GM18870 (cell line): Measurements from ENCODE around the gene DNM2.

Experiments used
- ATAC-seq: cut with Tn5 transposase; IDR thresholded peaks from one replicate; pipeline ENCODE4 v1.9.1; 2021; ENCODE audit warnings: moderate library complexity; ENCODE audit not compliant: unreplicated experiment

Gene DNM2

DNA sequence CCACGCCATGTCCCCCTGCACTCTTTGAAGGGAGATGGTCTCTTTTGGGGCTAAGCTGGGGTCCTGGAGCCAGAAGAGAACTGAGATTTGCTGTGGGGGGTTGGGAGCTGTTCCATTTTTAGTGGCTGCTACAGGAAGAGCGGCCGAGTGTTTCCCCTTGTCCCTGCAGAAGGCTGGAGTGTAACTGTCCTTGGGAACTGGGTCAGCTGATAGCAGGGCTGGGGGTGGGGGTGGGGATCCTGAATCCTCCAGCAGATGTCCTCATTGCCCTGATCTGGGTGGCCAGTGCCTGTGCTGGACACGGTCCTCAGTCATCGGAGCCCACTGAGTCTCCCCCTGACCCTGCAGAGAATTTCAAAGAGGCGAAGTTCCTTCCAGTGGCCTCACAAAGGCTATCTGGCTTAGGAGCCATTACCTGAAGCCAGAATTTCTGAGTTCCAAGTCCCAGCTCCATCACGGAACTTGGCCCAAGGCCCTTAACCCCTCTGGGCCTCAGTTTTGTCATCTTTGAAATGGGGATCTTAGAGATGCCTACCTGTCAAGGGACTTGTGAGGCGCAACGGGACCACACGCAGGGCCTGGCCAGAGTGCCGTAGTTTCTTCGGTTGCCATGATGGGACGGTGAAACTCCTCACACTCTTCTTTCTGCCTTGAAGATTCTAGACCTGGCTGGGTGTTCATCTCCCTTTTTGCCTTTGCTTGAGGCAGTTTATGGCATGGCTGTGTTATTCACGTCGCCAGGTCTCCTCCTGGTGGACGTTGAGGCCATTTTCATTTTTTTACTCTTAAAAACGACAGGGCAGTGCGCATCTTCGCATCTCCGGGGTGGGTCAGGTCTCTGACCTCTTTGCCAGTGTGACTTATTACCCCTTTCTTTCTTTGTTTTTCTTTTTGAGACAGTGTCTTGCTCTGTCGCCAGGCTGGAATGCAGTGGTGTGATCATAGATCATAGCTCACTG is 51.9 kb downstream of the DNM2 start:
- no peak for ATAC-seq

DNA sequence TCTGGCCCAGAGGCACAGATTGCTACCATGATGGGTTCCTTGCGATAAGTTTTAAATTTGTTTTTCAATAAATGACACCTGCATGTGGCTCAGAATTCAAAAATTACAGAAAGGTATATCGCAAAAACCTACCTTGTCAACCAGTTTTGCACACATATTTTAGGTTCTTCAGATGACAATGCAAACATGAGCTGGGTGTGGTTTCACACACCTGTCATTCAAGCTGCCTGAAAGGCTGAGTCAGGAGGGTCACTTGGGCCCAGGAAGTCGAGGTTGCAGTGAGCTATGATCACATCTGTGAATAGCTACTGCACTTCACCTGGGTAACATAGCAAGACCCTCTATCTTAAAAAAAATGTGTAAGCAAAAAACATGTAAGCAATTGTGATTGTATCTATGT is 56.1 kb downstream of the DNM2 start:
- no peak for ATAC-seq

GRCh38 chr19:10774893-10775292 is 57.0 kb downstream of the DNM2 start:
- ATAC-seq, result no peak

DNA sequence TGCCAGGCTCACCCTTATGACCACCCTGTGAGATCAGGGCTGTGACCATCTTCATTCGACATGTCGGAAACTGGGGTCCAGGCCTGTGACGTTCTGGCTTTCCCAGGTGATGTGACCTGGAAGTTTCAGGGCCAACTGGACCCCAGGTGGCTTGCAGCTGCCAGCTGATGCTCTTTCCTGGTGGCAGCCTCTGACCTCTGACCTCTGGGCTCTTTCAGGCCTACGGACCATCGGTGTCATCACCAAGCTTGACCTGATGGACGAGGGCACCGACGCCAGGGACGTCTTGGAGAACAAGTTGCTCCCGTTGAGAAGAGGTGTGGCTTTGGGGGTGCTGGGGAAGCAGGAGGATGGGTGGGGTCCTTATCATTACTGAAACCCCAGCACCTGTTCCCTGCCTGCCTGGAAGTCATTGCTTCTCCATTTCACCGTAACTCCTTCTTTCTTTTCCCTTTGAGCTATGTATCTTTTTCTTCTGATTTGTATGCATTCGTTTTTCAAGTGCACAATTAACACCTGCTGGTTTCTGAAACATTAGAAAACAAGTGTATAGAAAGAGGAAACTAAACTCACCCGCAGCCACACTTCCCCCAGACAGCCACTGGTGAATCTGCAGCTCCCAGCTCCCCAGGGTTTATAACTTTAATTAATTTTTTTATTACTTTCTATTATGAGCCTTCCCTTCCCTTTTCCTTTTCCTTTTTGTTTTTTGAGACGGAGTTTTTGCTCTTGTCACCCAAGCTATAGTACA is 59.2 kb downstream of the DNM2 start:
- no peak for ATAC-seq

DNA sequence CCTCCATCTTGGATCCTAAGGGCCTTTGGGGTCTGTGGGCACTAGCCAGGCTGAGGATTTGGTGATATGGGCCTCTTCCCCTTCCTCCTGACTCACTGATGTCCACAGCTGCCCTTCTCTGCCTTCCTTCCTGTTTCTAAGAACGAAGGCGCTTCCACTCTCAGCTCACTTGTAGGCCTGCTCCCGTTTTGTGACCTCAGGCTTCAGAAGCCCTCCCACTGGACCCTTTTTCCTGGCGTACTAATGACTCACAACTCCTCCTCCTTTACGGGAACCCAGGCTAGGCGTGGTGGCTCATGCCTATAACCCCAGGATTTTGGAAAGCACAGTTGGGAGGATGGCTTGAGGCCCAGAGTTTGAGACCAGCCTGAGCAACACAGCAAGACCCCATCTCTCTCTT is 62.5 kb downstream of the DNM2 start:
- no peak for ATAC-seq

- no peak for ATAC-seq
Measured at GRCh38 chr19:10782795-10783194, 64.9 kb downstream of the DNM2 start.

DNA sequence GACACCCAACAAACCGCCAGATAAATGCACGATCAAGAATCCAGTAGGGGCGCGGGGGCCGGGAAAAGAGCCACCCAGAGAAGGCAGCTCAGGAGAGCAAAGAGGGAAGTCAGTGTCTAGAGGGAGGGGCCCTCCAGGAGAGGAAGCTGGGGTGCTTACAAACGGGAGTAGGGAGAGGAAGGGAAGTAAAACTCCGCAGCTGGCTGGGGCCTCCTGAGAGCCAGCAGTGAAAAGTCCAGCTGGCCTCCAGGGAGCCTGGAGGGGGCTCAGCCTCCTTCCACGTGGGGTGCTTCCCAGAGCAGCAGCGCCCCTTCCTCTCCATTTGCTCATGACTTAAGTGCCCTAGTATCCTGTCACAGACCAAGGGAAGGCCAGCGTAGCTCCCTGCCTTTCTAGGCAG is 66.4 kb downstream of the DNM2 start:
- no peak for ATAC-seq

DNA sequence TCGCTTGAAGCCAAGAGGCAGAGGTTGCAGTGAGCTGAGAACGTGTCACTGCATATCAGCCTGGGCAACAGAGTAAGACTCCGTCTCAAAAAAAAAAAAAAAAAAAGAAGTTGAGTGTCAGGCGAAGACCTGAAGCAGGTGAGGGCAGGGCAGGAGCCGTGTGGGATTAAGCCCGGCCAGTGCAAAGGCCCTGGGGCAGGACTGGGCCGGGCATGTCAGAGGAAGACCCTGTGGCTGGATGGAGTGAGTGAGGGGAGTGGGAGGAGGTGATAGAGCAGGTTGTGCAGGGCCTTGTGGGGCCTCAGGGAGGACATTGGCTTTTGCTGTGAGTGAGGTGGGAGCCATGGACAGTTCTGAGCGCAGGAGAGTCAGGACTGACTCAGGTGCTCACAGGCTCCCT is 70.3 kb downstream of the DNM2 start:
- no peak for ATAC-seq

DNA sequence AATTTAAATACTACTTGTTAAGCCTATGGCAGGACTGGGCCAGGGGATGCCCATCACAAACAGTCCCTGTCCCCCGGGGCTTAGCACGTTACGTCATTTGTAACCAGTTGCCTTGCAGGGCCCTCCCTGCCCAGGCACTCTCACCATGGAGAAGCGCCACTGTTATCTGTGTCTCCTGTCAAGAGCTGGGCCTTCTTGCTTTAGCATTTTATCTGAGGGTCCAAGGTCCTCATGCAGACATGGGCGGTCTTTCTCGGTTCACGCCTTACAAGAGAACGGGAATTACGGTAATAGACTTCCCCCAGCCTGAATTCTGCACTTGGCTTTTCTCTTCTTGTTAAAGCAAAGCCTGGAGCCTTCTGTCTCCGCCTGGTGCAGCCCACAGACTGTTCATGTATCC is 72.0 kb downstream of the DNM2 start:
- no peak for ATAC-seq

DNA sequence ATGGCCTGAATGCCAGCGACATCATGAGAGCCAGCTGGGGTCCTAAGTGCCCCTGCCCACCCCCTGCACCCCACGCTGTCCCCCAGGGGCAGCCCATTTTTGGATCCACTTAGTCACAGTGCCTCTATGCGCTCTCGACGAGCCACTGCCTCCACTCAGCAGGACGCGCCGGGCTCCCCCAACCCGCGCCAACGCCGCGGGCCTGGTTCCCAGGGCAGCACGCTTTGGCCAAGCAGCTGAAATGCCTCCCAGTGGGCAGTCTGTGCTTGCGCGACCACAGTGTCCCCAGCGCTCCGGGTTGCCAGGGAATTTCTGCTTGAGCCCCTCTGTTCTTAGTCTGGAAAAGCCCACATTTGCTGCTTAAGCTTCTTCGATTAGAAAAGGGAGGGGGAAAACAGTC is 78.8 kb downstream of the DNM2 start:
- no peak for ATAC-seq

- no peak for ATAC-seq
Measured at GRCh38 chr19:10797078-10797477, 79.2 kb downstream of the DNM2 start.

- ATAC-seq, result no peak
Measured at GRCh38 chr19:10797541-10798256, 79.8 kb downstream of the DNM2 start.

DNA sequence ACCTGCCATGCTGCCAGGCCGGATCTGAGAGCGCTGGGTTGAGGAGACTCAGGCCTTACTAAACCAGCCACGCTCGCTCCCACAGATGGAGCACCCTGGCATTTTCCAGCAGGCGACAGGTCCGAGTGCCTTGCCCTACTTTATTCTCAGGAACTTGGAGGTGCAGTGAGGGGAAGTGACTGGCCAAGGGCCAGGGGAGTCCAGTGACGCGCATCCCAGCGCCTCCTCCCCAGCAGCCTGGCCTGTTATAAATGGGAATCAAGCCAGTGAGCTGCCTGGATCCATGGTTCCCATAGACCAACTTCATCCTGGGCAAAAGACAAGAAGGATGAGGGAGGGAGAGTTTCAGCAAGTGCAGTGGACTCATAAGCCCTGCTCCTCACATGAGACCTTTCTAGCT is 82.6 kb downstream of the DNM2 start:
- ATAC-seq, result no peak

- no peak for ATAC-seq
Measured at GRCh38 chr19:10802479-10802878, 84.6 kb downstream of the DNM2 start.

DNA sequence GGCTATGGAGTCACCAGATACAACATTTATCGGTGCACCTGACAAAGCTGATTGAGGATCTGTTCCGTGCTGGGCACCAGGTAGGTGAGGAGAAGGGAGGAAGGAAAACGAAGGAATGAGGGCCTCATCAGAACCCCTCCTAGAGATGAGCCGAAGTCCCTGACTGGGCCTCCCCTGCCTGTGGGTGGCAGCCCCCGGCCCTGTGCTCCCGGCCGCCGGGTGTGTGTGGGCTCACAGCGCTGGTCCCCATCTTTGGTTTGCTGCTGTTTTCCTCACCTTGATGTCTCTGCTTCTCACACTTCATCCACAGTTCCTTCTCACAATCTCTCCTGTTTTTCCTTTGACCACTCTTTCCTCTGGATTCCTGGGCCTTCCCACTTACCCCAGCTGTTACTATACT is 85.4 kb downstream of the DNM2 start:
- ATAC-seq, result no peak

- no peak for ATAC-seq
Measured at GRCh38 chr19:10805065-10805757, 87.3 kb downstream of the DNM2 start.

- ATAC-seq, result no peak
Measured at GRCh38 chr19:10805758-10806247, 87.9 kb downstream of the DNM2 start.

DNA sequence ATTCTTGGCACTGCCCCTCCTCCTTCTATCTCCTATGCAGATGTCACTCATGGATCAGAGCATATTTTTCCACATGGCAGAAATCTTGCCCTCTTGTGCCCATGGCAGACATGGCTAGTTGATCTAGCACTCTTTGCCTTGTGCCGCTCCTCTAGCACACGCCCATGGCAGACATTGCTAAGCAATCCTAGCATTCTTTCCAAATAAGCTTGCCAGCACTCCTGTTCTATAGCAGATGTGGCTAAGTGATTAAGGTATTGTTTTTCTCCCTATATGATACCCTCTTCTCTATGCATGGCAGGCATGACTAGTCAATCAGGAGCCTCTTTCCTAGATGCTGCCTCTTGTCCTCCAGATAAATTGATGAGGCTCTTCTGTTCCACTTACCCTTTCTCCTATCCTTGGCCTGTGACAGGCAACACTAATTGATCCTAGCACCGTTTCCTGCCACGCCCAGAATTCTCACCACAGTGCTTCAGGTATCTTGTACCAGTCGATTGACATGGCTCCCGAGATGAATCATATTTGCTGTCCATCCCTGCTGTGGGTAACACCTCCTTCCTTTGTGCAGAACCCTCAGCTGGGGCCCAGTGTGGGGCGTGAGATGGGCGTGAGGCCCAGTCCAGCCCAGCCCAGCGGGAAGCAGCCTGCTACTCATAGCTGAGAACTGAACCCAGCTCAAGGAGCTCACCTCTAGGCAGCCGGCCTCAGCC is 91.2 kb downstream of the DNM2 start:
- no peak for ATAC-seq

GRCh38 chr19:10809651-10810285 is 91.9 kb downstream of the DNM2 start:
- no peak for ATAC-seq
